HT-29 (cell line): ENCODE measurements around the gene ELAPOR1. TPM values are rescaled to one million over a fixed set of nuclear protein-coding genes. Genes with fewer than 3 reads are reported as not detected.

ENCODE experiments used
- DNase-seq: peaks from one replicate; pipeline ENCODE4 v3.0.0-alpha.2; 2015; ENCODE audit warnings: low spot score
- total RNA-seq: library from RNA; depleted of rRNA; stranded (reverse); fragments of >200 nt; shearing (Covaris generic); gene quantifications from 2 replicates; pipeline ENCODE4 v1.2.3, GENCODE V29; 2014

The ELAPOR1 gene
- total RNA-seq, 1 experiment from 2014 or later = 0.71 TPM

GRCh38 chr1:109096120-109096519 lies 17.8 kb upstream of the ELAPOR1 start:
- no peak for DNase-seq

DNA sequence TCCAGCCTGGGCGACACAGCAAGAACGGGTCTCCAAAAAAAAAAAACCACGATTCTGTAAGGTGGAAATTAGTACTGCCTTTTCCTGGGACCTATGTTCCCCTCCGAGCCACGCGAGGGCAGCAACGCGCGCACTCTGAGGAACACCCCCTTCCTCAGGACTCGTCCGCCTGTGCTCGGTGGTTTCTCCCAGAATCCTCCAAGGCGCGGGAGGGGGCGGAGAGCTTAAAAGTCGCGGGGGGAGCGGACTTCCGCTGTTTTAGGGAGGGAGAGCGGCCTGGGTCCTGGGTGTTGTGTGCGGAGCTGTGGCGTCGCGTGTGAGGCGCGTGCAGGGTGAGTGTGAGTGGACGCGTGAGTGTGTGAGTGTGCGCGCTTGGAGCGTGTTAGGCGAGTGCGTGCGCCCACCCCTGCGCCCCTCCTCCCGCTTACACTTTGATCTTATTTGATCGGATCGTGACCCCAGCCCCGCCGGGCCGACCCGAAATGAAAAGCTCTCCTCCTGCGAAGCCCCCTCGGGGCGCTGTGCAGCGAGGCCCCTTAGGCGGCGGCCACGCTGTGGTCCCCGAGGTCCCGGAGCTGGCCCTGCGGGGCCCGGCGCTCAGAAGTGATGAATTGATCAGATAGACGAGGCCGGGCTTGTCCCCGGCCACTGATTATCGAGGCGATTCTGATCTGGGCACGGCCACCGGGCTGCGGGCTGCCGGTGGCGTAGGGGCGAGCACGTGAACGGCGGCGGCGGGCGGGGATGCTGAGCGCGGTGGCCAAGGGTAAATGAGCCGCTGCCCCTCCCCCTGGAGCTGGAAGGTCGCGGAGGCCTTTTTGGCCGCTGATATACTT lies 13.8 kb upstream of the ELAPOR1 start:
- DNase-seq = peak; percentile 98

DNA sequence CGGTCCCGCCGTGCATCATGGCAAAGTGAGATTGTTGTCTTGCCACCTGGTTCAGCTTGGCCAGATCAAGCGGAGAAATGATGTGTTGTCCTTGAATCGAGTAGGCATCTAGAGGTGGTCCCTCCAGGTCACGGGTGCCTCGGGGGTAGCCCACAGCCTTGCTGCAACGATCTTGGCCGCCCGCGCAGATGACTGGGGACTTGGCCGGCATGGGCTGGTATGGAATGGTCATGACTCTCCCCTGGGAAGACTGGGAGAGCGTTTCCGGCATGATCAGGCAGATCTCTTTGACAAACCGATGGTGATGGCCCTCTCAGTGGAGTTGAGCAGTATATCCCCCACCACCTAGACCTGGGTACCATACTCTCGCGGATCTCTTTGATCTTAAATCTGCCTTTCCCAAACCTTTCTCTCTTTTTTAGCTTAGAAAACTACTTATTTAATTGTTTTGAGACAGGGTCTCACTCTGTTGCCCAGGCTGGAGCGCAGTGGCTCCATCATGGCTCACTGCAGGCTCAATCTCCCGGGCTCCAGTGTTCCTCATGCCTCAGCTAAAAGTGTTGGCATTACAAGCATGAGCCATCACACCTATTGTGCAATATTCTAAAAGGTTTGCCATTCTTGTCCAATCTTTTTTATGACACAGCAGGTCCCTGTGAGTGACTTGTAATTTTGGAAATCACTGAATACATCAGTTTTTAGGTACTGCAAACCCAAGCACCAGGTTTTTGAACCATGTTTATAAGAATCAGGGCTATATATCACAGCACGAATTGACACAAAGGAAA lies 9.4 kb upstream of the ELAPOR1 start:
- no peak for DNase-seq

GRCh38 chr1:109105881-109106280 lies 8.0 kb upstream of the ELAPOR1 start:
- no peak for DNase-seq

GRCh38 chr1:109107785-109108184 lies 6.1 kb upstream of the ELAPOR1 start:
- no peak for DNase-seq

GRCh38 chr1:109109906-109110305 lies 4.0 kb upstream of the ELAPOR1 start:
- no peak for DNase-seq

- DNase-seq = no peak
These were observed 2.4 kb upstream of the ELAPOR1 start for GRCh38 chr1:109111386-109112055.

DNA sequence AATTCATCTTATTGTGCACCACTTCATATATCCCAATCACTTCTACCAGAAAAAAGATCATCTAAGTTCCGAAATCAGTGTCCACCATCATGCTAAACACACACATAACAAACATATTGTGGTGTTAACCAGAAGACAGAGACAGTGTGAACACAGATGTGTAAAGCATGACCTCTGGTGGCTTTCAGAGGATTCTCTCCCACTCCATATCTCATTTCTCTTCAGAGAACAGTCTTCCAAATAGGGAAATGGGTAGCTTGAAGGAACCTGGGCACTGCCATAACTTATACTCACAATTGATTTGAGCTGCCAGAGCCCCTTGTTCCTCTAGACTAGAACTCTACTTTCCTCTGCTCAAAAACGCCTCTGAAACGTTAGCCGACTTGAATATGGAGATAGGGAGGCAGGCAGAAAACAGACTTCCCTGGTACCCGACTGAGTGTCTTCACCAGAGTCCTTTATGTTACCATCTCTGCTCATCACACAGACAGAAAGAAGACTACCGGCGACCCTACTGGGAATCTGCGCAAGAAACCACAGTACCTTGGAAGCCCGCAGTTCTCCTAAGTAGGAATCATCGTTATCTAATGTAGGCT lies 1.8 kb upstream of the ELAPOR1 start:
- peak; percentile 50 for DNase-seq

DNA sequence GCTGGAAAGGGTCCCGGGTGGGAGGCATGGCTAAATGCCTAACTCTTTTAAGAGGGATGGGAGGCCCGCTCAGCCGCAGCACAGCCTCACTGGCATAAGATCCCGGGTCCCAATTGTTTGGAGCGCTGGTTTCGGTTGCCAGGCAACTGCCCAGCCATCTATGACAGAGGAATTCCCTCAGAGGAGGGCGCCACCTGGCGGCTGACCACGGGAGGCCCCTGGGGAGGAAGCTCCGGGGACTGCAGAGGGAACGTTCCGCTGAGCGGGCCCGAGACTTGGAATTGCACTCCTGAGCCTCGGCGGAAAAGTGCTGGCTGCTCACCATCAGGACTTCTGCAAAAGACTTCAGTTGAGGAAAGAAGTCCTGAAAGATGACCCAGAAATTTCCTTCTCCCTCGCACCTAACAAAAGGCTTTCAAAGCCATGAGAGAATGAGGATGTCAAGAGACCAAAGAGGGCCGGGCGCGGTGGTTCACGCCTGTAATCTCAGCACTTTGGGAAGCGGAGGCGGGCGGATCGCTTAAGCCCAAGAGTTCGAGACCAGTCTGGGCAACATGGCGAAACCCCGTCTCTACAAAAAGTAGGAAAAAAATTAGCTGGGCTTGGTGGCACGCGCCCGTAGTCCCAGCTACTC lies 1.1 kb upstream of the ELAPOR1 start:
- peak; percentile 94 for DNase-seq

DNA sequence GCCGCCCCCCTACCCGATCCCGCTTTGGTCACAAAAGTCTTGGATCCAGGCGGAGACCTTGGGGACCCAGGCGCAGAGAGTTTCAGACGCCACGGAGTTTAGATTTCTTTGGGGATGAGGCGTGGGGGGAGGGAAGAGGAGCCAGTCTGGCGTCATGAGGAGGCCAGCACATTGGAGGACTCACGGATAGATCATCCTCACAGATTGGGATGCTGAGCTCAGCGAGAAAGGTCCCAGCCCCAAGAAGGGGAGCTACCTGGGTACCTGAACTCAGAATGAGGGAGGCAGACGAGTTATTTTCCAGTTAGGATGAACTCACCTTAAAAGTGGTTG lies 393 bp downstream of the ELAPOR1 start:
- no peak for DNase-seq

DNA sequence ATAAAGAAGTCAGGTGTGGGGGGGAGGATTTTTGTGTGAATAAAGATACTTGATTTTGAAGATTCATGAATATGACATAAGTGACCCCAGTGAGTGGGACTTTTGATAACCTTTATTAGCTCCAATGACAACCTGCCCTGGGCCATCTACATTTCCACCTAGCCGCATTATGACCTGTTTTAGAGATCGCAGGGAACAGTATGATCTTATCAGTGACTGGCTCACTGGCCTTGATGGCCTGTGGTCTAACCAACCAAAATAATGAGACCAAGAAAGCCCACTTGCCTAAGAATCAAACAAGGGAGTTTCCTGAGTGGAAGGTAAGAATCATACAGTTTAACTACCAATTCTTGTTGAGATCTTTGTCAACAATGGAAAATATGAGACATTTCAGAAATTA lies 1.8 kb downstream of the ELAPOR1 start:
- no peak for DNase-seq

- DNase-seq = no peak
These were observed 2.4 kb downstream of the ELAPOR1 start for GRCh38 chr1:109116286-109116685.

DNA sequence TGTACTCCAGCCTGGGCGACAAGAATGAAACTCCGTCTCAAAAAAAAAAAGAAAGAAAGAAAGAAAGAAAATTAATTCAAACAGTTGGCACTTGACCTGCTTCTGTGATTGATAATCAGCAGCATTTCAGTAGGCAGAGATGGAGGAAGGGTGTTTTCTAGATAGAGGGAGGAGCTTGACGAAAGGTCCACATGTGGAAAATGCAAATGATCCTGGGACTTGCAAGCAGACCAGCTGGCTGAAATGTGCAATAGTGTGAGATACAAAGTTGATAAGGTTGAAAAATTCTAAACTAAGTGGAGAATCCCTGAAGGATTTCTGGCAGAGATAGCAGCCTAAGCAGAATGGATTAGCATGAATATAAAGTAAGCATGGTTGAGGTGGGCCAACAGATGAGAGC lies 4.2 kb downstream of the ELAPOR1 start:
- no peak for DNase-seq

- DNase-seq = no peak
These were observed 6.4 kb downstream of the ELAPOR1 start for GRCh38 chr1:109120356-109120755.

DNA sequence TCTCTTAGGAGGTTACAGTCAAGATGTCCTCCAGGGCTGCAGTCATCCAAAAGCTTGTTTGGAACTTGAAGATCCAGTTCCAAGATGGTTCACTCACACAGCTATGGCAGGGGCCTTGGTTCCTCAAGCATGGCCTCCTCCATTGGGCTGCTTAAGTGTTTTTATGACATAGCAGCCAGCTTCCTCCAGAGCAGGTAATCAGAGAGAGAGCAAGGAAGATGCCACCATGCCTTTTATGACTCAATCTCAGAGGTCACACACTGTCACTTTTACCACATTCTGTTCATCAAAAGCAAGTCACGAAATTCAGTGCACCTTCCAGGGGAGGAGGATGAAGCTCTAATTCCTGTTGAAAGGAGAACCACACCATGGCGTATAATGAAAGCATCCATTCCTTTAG lies 17.1 kb downstream of the ELAPOR1 start:
- DNase-seq = no peak

DNA sequence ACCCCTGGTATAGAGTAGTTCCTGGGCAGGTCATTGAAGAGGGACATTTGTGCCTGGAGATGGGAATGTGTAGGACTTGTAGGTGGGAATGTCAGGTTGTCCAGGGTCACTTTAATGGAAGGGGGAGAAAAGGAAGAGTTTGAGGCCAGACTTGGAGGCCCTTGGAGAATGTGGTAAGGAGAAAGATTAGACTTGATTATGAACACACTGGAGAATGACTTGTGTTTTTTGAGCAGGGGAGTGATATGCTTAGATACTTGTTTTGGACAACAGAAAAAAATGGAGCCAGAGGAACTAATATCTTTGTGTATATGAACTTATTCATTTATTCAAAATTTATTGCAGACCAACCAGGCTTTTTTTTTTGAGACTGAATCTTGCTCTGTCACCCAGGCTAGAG lies 17.9 kb downstream of the ELAPOR1 start:
- DNase-seq = no peak

- no peak for DNase-seq
These were observed 19.2 kb downstream of the ELAPOR1 start for GRCh38 chr1:109133002-109133706.

- no peak for DNase-seq
These were observed 19.9 kb downstream of the ELAPOR1 start for GRCh38 chr1:109133815-109134214.

DNA sequence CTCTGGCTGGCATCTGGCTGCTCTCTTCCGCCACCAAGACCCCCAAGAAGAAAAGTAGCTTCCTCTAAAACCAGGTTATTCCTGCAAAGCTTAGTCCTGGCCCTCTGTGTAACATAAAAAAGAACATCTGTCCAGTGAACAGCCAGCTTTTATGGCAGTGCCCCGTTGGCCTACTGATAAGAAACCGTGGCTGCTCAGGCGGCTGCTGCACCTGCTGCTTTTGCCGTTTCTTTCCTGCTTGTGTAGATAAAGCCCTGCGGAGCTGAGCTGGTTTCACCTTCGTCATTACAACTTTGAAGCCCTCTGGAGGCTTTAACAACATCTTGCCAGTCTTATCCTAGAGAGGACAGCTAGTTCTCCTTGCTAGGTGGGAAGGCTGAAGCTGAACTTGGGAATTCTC lies 20.5 kb downstream of the ELAPOR1 start:
- peak; percentile 37 for DNase-seq

DNA sequence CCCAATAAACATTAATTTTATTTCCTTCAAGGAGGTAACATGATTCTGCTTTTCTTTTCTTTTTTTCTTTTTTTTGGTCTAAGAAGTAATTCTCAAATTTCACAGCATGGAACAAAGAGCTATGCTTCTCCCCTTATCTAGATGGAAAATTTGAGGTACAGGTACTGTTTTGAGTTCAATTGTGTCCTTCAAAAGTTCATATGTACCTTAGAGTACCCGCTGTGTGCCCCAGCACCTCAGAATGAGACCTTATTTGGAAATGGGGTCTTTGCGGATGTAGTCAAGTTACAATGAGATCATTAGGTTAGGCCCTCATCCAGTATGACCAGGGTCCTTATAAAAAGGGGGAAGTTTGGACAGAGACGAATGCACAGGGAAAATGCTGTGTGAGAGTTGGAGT lies 22.0 kb downstream of the ELAPOR1 start:
- no peak for DNase-seq

DNA sequence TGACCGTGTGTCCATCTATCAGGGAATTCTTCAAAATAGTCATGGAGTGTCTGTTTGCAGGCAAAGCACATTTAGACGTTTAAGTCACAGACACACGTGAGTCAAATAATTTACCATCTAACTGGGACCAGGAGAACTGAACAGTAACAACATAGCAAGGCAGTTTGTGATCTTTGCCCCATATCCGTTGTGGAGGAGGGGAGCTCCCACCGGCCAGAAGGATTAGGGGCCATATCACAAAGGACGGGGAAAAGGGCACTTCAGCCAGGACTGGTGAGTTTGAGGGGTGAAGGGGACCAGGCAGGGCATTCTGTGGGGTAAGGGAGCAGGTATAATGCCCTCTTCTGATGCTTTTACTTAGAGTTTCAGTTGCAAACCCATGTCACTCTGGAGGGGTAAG lies 22.9 kb downstream of the ELAPOR1 start:
- no peak for DNase-seq
